DOHH2 (cell line): Measurements from ENCODE around the gene SLFN12L.
"Not testable (repeated sequence)": the region's sequence is repeated elsewhere in the genome, so short reads cannot be mapped to it uniquely, and the experiment has no call there.

Experiments used
- H3F3A ChIP-seq: fragments of 200-600 bp; sonication (generic), shearing (Covaris generic); 2 replicates; pipeline ENCODE4 v1.6.0; 2016; ENCODE audit warnings: antibody characterized with exemption, mild to moderate bottlenecking; ENCODE audit not compliant: control insufficient read depth, insufficient read depth
- H3K27ac ChIP-seq: fragments of 200-600 bp; sonication (generic); 2 replicates; pipeline ENCODE4 v1.5.1; 2014; ENCODE audit warnings: low read depth, mild to moderate bottlenecking, low read length, moderate library complexity
- H3K27me3 ChIP-seq: fragments of 200-600 bp; sonication (generic); 2 replicates; pipeline ENCODE4 v1.6.1; 2014; ENCODE audit warnings: mild to moderate bottlenecking, low read length, mixed read lengths; ENCODE audit not compliant: control insufficient read depth
- H3K36me3 ChIP-seq: fragments of 200-600 bp; sonication (generic); 2 replicates; pipeline ENCODE4 v1.6.1; 2014; ENCODE audit warnings: mild to moderate bottlenecking, low read length, moderate library complexity, mixed read lengths; ENCODE audit not compliant: control insufficient read depth
- H3K4me1 ChIP-seq: fragments of 200-600 bp; sonication (generic); 2 replicates; pipeline ENCODE4 v1.6.1; 2014; ENCODE audit warnings: mild to moderate bottlenecking, low read length, mixed read lengths; ENCODE audit not compliant: control insufficient read depth
- H3K4me2 ChIP-seq: fragments of 200-600 bp; sonication (generic); 2 replicates; pipeline ENCODE4 v1.6.0; 2014; ENCODE audit warnings: mild to moderate bottlenecking, low read length, moderate library complexity
- H3K4me3 ChIP-seq: fragments of 200-600 bp; sonication (generic); 2 replicates; pipeline ENCODE4 v1.5.1; 2014; ENCODE audit warnings: mild to moderate bottlenecking, low read length, mixed read lengths
- H3K79me2 ChIP-seq: fragments of 200-600 bp; sonication (generic); 2 replicates; pipeline ENCODE4 v1.6.1; 2014; ENCODE audit warnings: mild to moderate bottlenecking, low read length, mixed read lengths; ENCODE audit not compliant: control insufficient read depth
- H3K9me2 ChIP-seq: fragments of 200-600 bp; sonication (generic); replicated peaks from 2 replicates; pipeline ENCODE4 v1.6.1; 2014; ENCODE audit warnings: mild to moderate bottlenecking, low read length, mixed read lengths; ENCODE audit not compliant: control insufficient read depth
- H3K9me3 ChIP-seq: fragments of 200-600 bp; sonication (generic); 2 replicates; pipeline ENCODE4 v1.6.1; 2014; ENCODE audit warnings: antibody characterized with exemption, low read length, mixed read lengths; ENCODE audit not compliant: control insufficient read depth, insufficient read depth
- H4K20me1 ChIP-seq: fragments of 200-600 bp; sonication (generic); 2 replicates; pipeline ENCODE4 v1.6.0; 2014; ENCODE audit warnings: low read depth, mild to moderate bottlenecking, antibody characterized with exemption, low read length, moderate library complexity; ENCODE audit not compliant: control insufficient read depth, insufficient read depth
- EZH2phosphoT487 ChIP-seq: fragments of 200-600 bp; sonication (generic); IDR thresholded peaks from 2 replicates; pipeline ENCODE4 v1.6.1; 2017; ENCODE audit warnings: borderline replicate concordance, mild to moderate bottlenecking, antibody characterized with exemption, low read length, moderate library complexity, mixed read lengths
- TF ChIP-seq, protein P1 (sequence below): fragments of 200-600 bp; sonication (generic); IDR thresholded peaks from one replicate; pipeline ENCODE4 v1.5.1; 2014; ENCODE audit warnings: antibody characterized with exemption, mild to moderate bottlenecking, low read depth, low read length; ENCODE audit not compliant: poor library complexity, severe bottlenecking

SLFN12L gene

GRCh38 chr17:35534576-35535093, 2.8 kb downstream of the SLFN12L start:
- H3K79me2 ChIP-seq, result no peaks in the 10 kb centered on the region
- TF ChIP-seq, protein P1, sequence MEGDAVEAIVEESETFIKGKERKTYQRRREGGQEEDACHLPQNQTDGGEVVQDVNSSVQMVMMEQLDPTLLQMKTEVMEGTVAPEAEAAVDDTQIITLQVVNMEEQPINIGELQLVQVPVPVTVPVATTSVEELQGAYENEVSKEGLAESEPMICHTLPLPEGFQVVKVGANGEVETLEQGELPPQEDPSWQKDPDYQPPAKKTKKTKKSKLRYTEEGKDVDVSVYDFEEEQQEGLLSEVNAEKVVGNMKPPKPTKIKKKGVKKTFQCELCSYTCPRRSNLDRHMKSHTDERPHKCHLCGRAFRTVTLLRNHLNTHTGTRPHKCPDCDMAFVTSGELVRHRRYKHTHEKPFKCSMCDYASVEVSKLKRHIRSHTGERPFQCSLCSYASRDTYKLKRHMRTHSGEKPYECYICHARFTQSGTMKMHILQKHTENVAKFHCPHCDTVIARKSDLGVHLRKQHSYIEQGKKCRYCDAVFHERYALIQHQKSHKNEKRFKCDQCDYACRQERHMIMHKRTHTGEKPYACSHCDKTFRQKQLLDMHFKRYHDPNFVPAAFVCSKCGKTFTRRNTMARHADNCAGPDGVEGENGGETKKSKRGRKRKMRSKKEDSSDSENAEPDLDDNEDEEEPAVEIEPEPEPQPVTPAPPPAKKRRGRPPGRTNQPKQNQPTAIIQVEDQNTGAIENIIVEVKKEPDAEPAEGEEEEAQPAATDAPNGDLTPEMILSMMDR, result no peak
- no peak for TF ChIP-seq EZH2phosphoT487
- H3K27me3 ChIP-seq, result 0 out of 2 replicates have a peak, but pooled peaks cover 3% of the 10 kb centered on the region
- H3K4me2 ChIP-seq, result no peak overlapping the region
- peaks cover 6% of the 10 kb centered on the region for H3K4me1 ChIP-seq
- no peaks in the 10 kb centered on the region for H3F3A ChIP-seq
- H3K4me3 ChIP-seq, result no peak overlapping the region
- H3K9me3 ChIP-seq, result no peaks in the 10 kb centered on the region
- no peaks in the 10 kb centered on the region for H3K9me2 ChIP-seq
- H3K36me3 ChIP-seq, result no peaks in the 10 kb centered on the region
- no peak overlapping the region for H3K27ac ChIP-seq
- no peaks in the 10 kb centered on the region for H4K20me1 ChIP-seq

DNA sequence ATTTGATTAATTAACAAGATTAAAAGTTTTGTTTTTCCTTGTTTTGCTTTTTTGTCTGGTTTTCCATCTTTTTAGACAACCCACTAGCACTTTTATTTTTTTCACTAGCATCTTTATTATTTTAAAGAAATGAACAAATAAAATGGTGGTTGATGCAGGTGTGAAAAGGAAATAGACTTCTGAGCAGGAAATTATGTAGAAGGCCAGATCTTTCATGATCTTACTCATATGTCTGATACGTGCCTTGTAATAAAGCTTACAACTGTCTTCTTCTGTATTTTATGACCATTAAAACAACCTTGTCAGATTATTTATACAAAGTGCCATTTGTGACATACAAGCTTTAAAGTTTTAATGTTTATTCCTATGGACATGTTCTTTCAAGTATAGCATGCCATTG, 6.3 kb downstream of the SLFN12L start:
- H3K9me2 ChIP-seq, result no peaks in the 10 kb centered on the region
- H4K20me1 ChIP-seq, result no peaks in the 10 kb centered on the region
- H3K4me2 ChIP-seq, result no peak overlapping the region
- no peaks in the 10 kb centered on the region for H3K36me3 ChIP-seq
- H3K79me2 ChIP-seq, result no peaks in the 10 kb centered on the region
- H3K27ac ChIP-seq, result no peak overlapping the region
- no peaks in the 10 kb centered on the region for H3F3A ChIP-seq
- H3K27me3 ChIP-seq, result no peaks in the 10 kb centered on the region
- TF ChIP-seq, protein P1, result no peak
- TF ChIP-seq EZH2phosphoT487, result no peak
- no peak overlapping the region for H3K4me3 ChIP-seq
- no peaks in the 10 kb centered on the region for H3K9me3 ChIP-seq
- peaks cover 6% of the 10 kb centered on the region for H3K4me1 ChIP-seq

GRCh38 chr17:35529866-35530265, 7.6 kb downstream of the SLFN12L start:
- no peaks in the 10 kb centered on the region for H3K27me3 ChIP-seq
- no peak overlapping the region for H3K4me2 ChIP-seq
- H3K79me2 ChIP-seq, result no peaks in the 10 kb centered on the region
- no peaks in the 10 kb centered on the region for H3K36me3 ChIP-seq
- no peak overlapping the region for H3K27ac ChIP-seq
- no peaks in the 10 kb centered on the region for H4K20me1 ChIP-seq
- no peaks in the 10 kb centered on the region for H3K9me3 ChIP-seq
- no peaks in the 10 kb centered on the region for H3F3A ChIP-seq
- H3K4me3 ChIP-seq, result no peak overlapping the region
- no peaks in the 10 kb centered on the region for H3K9me2 ChIP-seq
- H3K4me1 ChIP-seq, result peaks cover 6% of the 10 kb centered on the region
- TF ChIP-seq EZH2phosphoT487, result no peak
- TF ChIP-seq, protein P1, result no peak

DNA sequence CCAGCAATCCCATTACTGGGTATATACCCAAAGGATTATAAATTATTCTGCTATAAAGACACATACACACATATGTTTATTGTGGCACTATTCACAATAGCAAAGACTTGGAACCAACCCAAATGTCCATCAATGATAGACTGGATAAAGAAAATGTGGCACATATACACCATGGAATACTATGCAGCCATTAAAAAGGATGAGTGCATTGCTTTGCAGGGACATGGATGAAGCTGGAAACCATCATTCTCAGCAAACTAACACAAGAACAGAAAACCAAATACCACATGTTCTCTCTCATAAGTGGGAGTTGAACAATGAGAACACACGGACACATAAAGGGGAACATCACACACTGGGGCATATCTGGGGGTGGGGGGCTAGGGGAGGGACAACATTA, 8.2 kb downstream of the SLFN12L start:
- not testable (repeated sequence) for H3K27ac ChIP-seq, H3K9me2 ChIP-seq, H3K9me3 ChIP-seq, H3K79me2 ChIP-seq, H3K4me1 ChIP-seq, H3F3A ChIP-seq, H4K20me1 ChIP-seq, H3K27me3 ChIP-seq, H3K4me3 ChIP-seq, H3K4me2 ChIP-seq, H3K36me3 ChIP-seq
